ENCODE measurements around the gene STK32B. TPM values are rescaled to one million over a fixed set of nuclear protein-coding genes. Genes with fewer than 3 reads are reported as not detected.

STK32B gene
- total RNA-seq, 4 donors from 2014 or later, result 0.46 to 0.68 (median 0.49) TPM; not detected in 1

- TF ChIP-seq CTCF (IDR thresholded peaks at IDR 0.05 in 4 of 5, conservative IDR thresholded peaks at IDR 0.05 in 1 of 5) (no peak), POLR2A (IDR thresholded peaks at IDR 0.05) (no peak)
- no peak overlapping the region for H3K4me3 ChIP-seq
- no peaks in the 10 kb centered on the region for H3K27me3 ChIP-seq
- in situ Hi-C loops (cut with MboI; ENCODE audit: low sequenced_read_pairs in 4 of 4) (no loop called here), intact Hi-C loops (cut with DNase I; ENCODE audit: low total_unique reads) (no loop called here)
- H3K9me3 ChIP-seq, result no peaks in the 10 kb centered on the region
- DNase-seq (no peak), ATAC-seq (no peak)
- H3K36me3 ChIP-seq, result no peaks in the 10 kb centered on the region
- H3K4me1 ChIP-seq, result no peaks in the 10 kb centered on the region
- H3K27ac ChIP-seq, result no peak overlapping the region
Observed at GRCh38 chr4:5524446-5525299, 473.4 kb downstream of the STK32B start.

GRCh38 chr4:5526080-5526846, 475.0 kb downstream of the STK32B start:
- no peaks in the 10 kb centered on the region for H3K27me3 ChIP-seq
- no peak overlapping the region for H3K4me3 ChIP-seq
- H3K9me3 ChIP-seq, result no peaks in the 10 kb centered on the region
- no peaks in the 10 kb centered on the region for H3K4me1 ChIP-seq
- intact Hi-C loops (cut with DNase I; ENCODE audit: low total_unique reads), result no loop called here
- in situ Hi-C loops (cut with MboI; ENCODE audit: low sequenced_read_pairs in 4 of 4), result no loop called here
- TF ChIP-seq CTCF (IDR thresholded peaks at IDR 0.05 in 4 of 5, conservative IDR thresholded peaks at IDR 0.05 in 1 of 5) (no peak), POLR2A (IDR thresholded peaks at IDR 0.05) (no peak)
- ATAC-seq, result no peak
- no peak overlapping the region for H3K27ac ChIP-seq
- no peaks in the 10 kb centered on the region for H3K36me3 ChIP-seq
- DNase-seq, result no peak

GRCh38 chr4:5527211-5527610, 475.9 kb downstream of the STK32B start:
- TF ChIP-seq CTCF (IDR thresholded peaks at IDR 0.05 in 4 of 5, conservative IDR thresholded peaks at IDR 0.05 in 1 of 5) (no peak), POLR2A (IDR thresholded peaks at IDR 0.05) (no peak)
- no peak overlapping the region for H3K4me3 ChIP-seq
- intact Hi-C loops (cut with DNase I; ENCODE audit: low total_unique reads) (no loop called here), in situ Hi-C loops (cut with MboI; ENCODE audit: low sequenced_read_pairs in 4 of 4) (no loop called here)
- H3K9me3 ChIP-seq, result no peaks in the 10 kb centered on the region
- no peaks in the 10 kb centered on the region for H3K27me3 ChIP-seq
- no peak overlapping the region for H3K27ac ChIP-seq
- no peak for ATAC-seq
- H3K4me1 ChIP-seq, result no peaks in the 10 kb centered on the region
- no peak for DNase-seq
- no peaks in the 10 kb centered on the region for H3K36me3 ChIP-seq

- in situ Hi-C loops (cut with MboI; ENCODE audit: low sequenced_read_pairs in 4 of 4), result no loop called here
- Histone ChIP-seq H3K4me1 (no peaks in the 10 kb centered on the region), H3K27me3 (no peaks in the 10 kb centered on the region), H3K9me3 (no peaks in the 10 kb centered on the region), H3K36me3 (no peaks in the 10 kb centered on the region), H3K4me3 (no peak overlapping the region), H3K27ac (no peak overlapping the region)
- no peak for DNase-seq
- TF ChIP-seq POLR2A (IDR thresholded peaks at IDR 0.05) (no peak), CTCF (IDR thresholded peaks at IDR 0.05 in 4 of 5, conservative IDR thresholded peaks at IDR 0.05 in 1 of 5) (no peak)
- no peak for ATAC-seq
- intact Hi-C loops (cut with DNase I; ENCODE audit: low total_unique reads), result no loop called here
Observed at GRCh38 chr4:5528031-5528436, 476.8 kb downstream of the STK32B start.

Data from gastrocnemius medialis (tissue), 4 donors.